Esophagus muscularis mucosa (tissue), 4 donors: Measurements from ENCODE around the gene DZANK1. TPM values are rescaled to one million over a fixed set of nuclear protein-coding genes. Genes with fewer than 3 reads are reported as not detected.

Experiments used
- DNase-seq: peaks from one replicate; pipeline ENCODE4 v3.0.0-alpha.2; 2017; ENCODE audit errors: extremely low spot score
- H3K27ac ChIP-seq, 4 donors: fragments of 200-600 bp; sonication (generic); replicated peaks in 1 of 4; 1 replicate in 3 of 4; 2 replicates in 1 of 4; pipeline ENCODE4 v1.5.1; 2016 to 2019; ENCODE audit warnings: mild to moderate bottlenecking in 1 of 4
- H3K27me3 ChIP-seq, 4 donors: fragments of 200-600 bp; sonication (generic); one replicate each; pipeline versions ENCODE4 v1.5.1 to v1.6.0; 2016 to 2019
- H3K36me3 ChIP-seq, 4 donors: fragments of 200-600 bp; sonication (generic); one replicate each; pipeline ENCODE4 v1.5.1; 2016 to 2019
- H3K4me1 ChIP-seq, 4 donors: fragments of 200-600 bp; sonication (generic); one replicate each; pipeline ENCODE4 v1.5.1; 2016 to 2019
- H3K4me3 ChIP-seq, 4 donors: fragments of 200-600 bp; sonication (generic); 1 replicate in 2 of 4; 2 replicates in 2 of 4; pipeline ENCODE4 v1.5.1; 2016 to 2019; ENCODE audit warnings: mild to moderate bottlenecking in 4 of 4, moderate library complexity in 1 of 4
- H3K9me3 ChIP-seq, 4 donors: fragments of 200-600 bp; sonication (generic); 1 replicate in 3 of 4; 2 replicates in 1 of 4; pipeline ENCODE4 v1.5.1; 2016 to 2019
- EP300 ChIP-seq: sonication (generic); formaldehyde crosslinking; IDR thresholded peaks from one replicate; pipeline ENCODE4 v1.6.1; 2017; ENCODE audit warnings: antibody characterized with exemption
- POLR2A ChIP-seq: fragments of 450-650 bp; IDR thresholded peaks from one replicate; pipeline ENCODE4 v1.6.1; 2017; ENCODE audit warnings: antibody characterized with exemption, moderate library complexity, mild to moderate bottlenecking, low read depth
- POLR2AphosphoS5 ChIP-seq, 2 donors: sonication (generic); formaldehyde crosslinking; IDR thresholded peaks; one replicate each; pipeline ENCODE4 v1.6.1; 2017; ENCODE audit warnings: antibody characterized with exemption in 2 of 2
- WGBS: methylation state at CpG from one replicate; pipeline ENCODE4 v1.1.5; 2018; 5-methylcytosine and 5-hydroxymethylcytosine counted together
- intact Hi-C: fragments of 100-400 bp; cut with DNase I; formaldehyde crosslinking; loops from one replicate; pipeline ENCODE4 v1.15.1; 2023
- total RNA-seq, 4 donors: library from RNA; depleted of rRNA; stranded (reverse); fragments of >200 nt; gene quantifications; one replicate each; pipeline versions ENCODE4 v1.1.0 to v1.2.1, GENCODE V29; 2016
- TF ChIP-seq, protein P1 (sequence below), 3 experiments: fragments of 200-600 bp in 2 of 3; fragments of 450-650 bp in 1 of 3; sonication (generic) in 2 of 3; IDR thresholded peaks; one replicate each; pipeline ENCODE4 v1.5.1; 2017 to 2019; ENCODE audit warnings: antibody characterized with exemption in 3 of 3, mild to moderate bottlenecking in 2 of 3, moderate library complexity in 1 of 3

DZANK1 gene
- total RNA-seq, 4 donors from 2014 or later = 1.3 to 2.1 (median 1.4) TPM

DNA sequence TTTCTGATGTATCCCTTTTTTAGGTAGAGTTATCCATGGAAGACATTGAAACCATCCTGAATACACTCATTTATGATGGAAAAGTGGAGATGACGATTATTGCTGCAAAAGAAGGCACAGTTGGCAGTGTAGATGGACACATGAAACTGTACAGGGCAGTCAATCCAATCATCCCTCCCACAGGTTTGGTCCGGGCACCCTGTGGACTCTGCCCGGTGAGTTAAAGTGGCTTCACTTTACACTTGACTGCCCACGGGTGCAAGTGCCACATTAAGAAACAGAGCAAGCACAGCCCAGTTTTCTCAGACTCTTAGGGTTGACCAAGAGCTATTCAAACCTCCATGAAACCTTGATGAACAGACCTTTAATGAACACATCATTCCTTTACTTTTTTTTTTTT, 14.8 kb upstream of the DZANK1 start:
- H3K4me3 ChIP-seq = no peak overlapping the region
- TF ChIP-seq, protein P1, sequence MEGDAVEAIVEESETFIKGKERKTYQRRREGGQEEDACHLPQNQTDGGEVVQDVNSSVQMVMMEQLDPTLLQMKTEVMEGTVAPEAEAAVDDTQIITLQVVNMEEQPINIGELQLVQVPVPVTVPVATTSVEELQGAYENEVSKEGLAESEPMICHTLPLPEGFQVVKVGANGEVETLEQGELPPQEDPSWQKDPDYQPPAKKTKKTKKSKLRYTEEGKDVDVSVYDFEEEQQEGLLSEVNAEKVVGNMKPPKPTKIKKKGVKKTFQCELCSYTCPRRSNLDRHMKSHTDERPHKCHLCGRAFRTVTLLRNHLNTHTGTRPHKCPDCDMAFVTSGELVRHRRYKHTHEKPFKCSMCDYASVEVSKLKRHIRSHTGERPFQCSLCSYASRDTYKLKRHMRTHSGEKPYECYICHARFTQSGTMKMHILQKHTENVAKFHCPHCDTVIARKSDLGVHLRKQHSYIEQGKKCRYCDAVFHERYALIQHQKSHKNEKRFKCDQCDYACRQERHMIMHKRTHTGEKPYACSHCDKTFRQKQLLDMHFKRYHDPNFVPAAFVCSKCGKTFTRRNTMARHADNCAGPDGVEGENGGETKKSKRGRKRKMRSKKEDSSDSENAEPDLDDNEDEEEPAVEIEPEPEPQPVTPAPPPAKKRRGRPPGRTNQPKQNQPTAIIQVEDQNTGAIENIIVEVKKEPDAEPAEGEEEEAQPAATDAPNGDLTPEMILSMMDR (IDR thresholded peaks at IDR 0.05) = no peak
- no peak for TF ChIP-seq POLR2AphosphoS5 (IDR thresholded peaks at IDR 0.05)
- TF ChIP-seq POLR2A = no peak
- TF ChIP-seq EP300 = no peak
- no peak overlapping the region for H3K27ac ChIP-seq
- DNase-seq = no peak
- 90% methylated on average over 4 of the region's 4 CpGs for WGBS
- H3K9me3 ChIP-seq = no peaks in the 10 kb centered on the region
- no peaks in the 10 kb centered on the region for H3K27me3 ChIP-seq
- intact Hi-C loops = no loop called here
- H3K36me3 ChIP-seq = peaks cover 30 to 95% (median 85%) of the 10 kb centered on the region in 4 donors
- H3K4me1 ChIP-seq = no peaks in the 10 kb centered on the region

DNA sequence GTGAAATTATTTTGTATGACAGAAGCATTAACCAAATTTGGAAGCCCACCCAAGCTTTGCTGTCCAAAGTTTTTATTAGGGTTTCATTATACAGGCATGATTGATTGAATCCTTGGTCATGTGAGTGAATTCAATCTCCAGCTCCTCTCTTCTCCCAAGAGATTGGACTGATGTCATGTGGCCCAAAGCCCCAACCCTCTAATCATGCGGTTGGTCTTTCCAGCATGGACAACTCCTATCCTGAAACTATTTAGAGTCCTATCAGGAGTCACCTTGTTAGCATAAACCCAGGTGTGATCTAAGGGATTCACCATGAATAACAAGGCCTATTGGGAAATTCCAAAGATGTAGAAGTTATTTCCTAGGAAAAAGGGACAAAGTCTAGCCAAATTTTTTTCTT, 11.0 kb upstream of the DZANK1 start:
- Histone ChIP-seq H3K27ac (no peak overlapping the region), H3K27me3 (no peaks in the 10 kb centered on the region), H3K9me3 (no peaks in the 10 kb centered on the region), H3K36me3 (peaks cover 34 to 98% (median 91%) of the 10 kb centered on the region in 4 donors), H3K4me3 (no peak overlapping the region), H3K4me1 (no peaks in the 10 kb centered on the region)
- DNase-seq = no peak
- WGBS = 85% methylated on average over 1 of the region's 1 CpG
- intact Hi-C loops = no loop called here
- TF ChIP-seq EP300 (no peak), POLR2AphosphoS5 (IDR thresholded peaks at IDR 0.05) (no peak), POLR2A (no peak)
- TF ChIP-seq, protein P1 (IDR thresholded peaks at IDR 0.05) = no peak

DNA sequence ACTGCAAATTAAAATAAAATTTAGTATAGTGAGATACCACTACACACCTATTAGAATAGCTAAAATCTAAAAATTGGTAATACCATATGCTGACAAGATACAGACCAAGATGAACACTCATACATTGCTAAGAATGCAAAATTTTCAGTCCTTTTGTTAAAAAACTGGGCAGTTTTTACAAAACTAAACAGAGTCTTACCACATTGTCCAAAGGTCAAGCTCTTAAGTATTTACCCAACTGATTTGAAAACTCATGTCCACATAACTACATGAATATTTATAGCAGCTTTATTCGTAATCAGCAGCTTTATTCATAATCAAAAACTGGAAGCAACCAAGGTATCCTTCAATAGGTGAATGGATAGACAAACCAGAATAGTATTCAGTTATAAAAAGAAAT, 10.4 kb upstream of the DZANK1 start:
- H3K27ac ChIP-seq = no peak overlapping the region
- no peaks in the 10 kb centered on the region for H3K9me3 ChIP-seq
- DNase-seq = no peak
- 97% methylated on average over 1 of the region's 1 CpG for WGBS
- TF ChIP-seq POLR2A (no peak), POLR2AphosphoS5 (IDR thresholded peaks at IDR 0.05) (no peak), EP300 (no peak)
- TF ChIP-seq, protein P1 (IDR thresholded peaks at IDR 0.05) = no peak
- H3K4me3 ChIP-seq = no peak overlapping the region
- no peaks in the 10 kb centered on the region for H3K4me1 ChIP-seq
- intact Hi-C loops = no loop called here
- H3K27me3 ChIP-seq = no peaks in the 10 kb centered on the region
- H3K36me3 ChIP-seq = peaks cover 28 to 98% (median 88%) of the 10 kb centered on the region in 4 donors

DNA sequence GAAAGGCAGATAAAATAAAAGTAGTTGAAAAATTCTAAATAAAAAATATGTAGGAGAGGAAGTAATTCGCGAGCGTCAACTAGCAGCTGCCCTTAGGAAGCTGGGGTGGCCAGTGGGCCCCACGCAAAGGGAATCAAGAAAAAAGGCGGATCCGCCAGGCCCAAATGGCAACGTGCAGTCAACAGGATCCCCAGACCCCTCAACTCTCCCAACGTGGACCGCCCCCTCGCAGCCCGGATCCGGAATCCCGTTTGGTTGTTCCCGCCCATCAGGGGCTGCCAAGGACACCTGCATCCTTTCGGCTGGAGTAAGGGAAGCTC, 296 bp downstream of the DZANK1 start:
- intact Hi-C loops = loop anchor here (5.0 kb wide), 1 partner anchor 41 kb away; the partner anchor contains the start of gene SEC23B
- H3K36me3 ChIP-seq = peaks cover 0 to 20% (median 11%) of the 10 kb centered on the region in 4 donors
- H3K27ac ChIP-seq = peak overlapping the region; percentile 73 to 82 (median 80)
- H3K4me1 ChIP-seq = peaks cover 14 to 28% (median 20%) of the 10 kb centered on the region in 4 donors
- H3K4me3 ChIP-seq = peak overlapping the region; percentile 68 to 90 (median 81)
- WGBS = 3% methylated on average over 9 of the region's 15 CpGs
- no peaks in the 10 kb centered on the region for H3K27me3 ChIP-seq
- TF ChIP-seq EP300 (no peak), POLR2A (no peak), POLR2AphosphoS5 (IDR thresholded peaks at IDR 0.05) (no peak)
- TF ChIP-seq, protein P1 (IDR thresholded peaks at IDR 0.05) = no peak
- no peaks in the 10 kb centered on the region for H3K9me3 ChIP-seq
- DNase-seq = no peak
